GM12874 (cell line): ENCODE data around the gene BCR.

Experiments used
- TF ChIP-seq, protein P1 (sequence below): IDR thresholded peaks from 2 replicates; pipeline ENCODE4 v1.5.1; 2011; ENCODE audit warnings: low read depth, mild to moderate bottlenecking, control low read depth, low read length, moderate library complexity; ENCODE audit not compliant: insufficient read depth

The BCR gene

DNA sequence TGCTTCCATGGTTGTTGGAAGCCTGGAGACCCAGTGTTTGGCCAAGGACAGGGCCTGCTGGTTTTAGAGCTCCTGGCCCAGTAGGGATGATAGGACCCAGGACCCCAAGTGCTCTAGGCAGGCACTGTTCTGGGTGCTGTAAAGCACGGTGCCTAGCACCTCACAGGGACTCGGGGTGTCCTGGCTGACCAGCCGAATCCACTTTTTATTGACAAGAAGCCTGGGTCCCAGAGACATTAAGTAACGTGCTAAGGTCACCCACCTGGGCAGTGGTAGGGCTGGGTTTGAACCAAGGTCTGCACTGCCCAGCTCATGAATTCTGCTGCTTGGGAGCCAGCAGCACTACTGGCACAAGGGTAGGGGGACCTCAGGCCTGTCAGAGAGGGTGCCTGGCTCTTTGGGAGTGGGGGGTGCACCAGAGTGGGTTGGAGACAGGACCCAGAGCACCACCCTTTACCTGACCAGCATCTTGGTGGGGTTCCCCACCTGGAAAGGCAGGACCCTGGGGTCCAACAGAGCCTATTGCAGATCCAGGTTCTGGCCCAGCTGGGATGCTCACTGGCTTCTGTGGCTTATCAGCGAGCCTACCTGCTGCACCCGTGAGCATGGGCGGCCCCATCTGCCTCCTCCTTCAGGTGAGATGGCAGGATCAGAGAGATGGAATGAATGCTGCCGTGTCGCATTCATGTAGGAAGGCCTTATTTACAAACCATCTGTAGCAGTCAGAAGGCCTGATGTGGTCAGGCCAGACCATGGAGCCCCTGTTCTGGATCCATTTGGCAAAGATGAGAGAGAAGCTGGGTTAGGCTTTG is 52.0 kb downstream of the BCR start:
- TF ChIP-seq, protein P1, sequence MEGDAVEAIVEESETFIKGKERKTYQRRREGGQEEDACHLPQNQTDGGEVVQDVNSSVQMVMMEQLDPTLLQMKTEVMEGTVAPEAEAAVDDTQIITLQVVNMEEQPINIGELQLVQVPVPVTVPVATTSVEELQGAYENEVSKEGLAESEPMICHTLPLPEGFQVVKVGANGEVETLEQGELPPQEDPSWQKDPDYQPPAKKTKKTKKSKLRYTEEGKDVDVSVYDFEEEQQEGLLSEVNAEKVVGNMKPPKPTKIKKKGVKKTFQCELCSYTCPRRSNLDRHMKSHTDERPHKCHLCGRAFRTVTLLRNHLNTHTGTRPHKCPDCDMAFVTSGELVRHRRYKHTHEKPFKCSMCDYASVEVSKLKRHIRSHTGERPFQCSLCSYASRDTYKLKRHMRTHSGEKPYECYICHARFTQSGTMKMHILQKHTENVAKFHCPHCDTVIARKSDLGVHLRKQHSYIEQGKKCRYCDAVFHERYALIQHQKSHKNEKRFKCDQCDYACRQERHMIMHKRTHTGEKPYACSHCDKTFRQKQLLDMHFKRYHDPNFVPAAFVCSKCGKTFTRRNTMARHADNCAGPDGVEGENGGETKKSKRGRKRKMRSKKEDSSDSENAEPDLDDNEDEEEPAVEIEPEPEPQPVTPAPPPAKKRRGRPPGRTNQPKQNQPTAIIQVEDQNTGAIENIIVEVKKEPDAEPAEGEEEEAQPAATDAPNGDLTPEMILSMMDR = no peak

DNA sequence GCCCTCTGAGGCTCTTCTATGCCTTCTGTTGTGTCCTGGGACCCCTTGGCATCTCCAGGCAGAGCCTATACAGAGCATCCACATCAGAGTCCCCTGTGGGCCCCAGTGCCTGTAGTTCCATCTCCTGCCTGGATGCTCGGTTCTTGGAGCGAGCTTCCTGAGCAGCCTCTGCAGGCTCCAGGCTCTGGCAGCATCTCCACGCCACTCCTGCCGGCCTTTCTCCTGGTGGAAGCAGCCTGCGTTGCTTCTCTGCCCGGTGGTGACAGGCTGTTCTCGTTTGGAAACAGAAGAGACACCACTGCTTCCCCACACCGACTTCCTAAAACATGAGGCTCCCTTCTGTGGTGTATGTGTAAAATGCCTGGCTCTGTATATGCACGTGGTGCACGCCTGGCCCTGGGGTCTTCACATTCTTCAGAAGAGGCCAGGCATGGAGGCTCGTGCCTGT is 52.8 kb downstream of the BCR start:
- TF ChIP-seq, protein P1 = no peak

GRCh38 chr22:23233752-23234408 is 53.6 kb downstream of the BCR start:
- TF ChIP-seq, protein P1 = no peak

GRCh38 chr22:23234409-23235161 is 54.3 kb downstream of the BCR start:
- TF ChIP-seq, protein P1 = no peak

GRCh38 chr22:23235425-23235824 is 55.1 kb downstream of the BCR start:
- TF ChIP-seq, protein P1 = no peak

DNA sequence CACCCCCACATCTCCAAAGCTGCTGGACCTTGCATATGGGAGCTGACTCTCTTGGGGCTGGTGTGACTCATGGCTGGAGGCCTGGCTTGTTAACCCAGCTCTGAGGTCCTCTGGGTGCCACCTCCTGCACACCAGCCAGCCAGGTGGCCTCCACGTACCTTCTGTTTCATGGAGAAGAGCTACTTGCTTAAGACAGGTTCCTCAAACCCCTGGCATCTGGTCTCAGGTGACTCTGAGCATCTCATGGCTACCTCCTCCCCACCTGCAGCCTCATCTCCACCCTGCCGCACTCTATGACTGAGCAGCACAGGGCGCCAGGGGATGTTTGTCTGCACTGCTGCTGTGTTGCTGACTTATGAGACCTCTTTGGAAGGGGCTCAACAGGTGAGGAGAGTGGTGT is 55.7 kb downstream of the BCR start:
- TF ChIP-seq, protein P1 = no peak
